Measurements from ENCODE around the gene C12orf76.

C12orf76 gene

DNA sequence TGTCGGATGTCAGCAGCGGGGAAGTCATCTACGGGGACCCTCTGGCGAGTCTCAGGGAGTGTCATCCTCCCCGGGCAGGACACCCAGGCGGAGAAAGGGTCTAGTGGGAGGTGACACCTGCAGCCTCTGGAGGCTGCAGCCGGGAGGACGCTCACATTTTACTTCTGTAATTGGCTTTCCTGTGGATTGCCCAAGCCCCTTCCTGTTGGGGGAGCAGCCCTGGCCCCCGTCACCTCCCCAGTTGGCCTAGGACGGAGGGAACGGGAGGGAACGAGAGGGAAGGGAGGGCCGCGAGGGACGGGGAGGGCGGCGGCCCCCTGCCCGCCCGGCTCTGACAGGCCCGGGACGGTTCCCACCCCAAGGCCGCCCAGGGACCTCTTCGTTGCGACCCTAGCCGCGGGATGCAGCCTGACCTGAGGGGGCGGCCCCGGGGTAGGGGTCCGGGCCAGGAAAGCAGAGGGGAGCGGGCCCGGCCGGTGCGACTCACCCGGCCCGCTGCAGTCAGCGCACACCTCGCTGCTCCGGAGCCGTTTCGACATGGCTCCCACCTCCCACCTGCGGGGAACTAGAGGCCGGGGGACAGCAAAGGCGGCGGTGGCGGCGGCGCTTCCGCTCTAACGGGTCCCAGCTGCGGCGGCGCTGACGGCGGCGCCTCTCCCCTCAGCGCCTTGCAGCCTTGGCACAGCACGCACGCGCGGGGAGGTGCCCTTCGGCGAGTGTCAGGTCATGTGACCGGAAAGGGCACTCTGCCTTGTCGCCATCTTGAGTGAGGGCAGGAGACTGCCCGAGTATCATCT, 52.4 kb downstream of the C12orf76 start, which contains the start of gene GIT2:
Gene GIT2, minus strand, starts transcription at position 683 of the 797 bp plus-strand sequence. Its CDS starts 144 bp downstream, at position 539.
- peak; percentile 92 for DNase-seq (ENCODE audit: low read depth)

DNA sequence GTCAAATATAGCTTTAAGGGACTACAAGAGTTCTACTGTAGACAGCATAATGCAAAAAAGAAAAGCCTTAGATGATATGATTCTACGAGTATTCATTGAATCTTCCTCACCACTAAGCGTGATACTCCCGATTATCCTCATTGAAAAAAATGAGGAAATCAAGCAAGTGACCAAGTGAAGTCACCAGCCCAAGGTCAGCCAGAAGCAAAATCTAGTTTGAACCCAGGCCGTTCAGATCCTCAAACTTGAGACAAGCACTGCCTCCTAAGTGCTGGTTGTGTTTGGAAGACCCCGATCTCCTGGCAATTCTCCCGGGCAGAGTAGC, 53.0 kb downstream of the C12orf76 start:
- no peak for DNase-seq (ENCODE audit: low read depth)

DNA sequence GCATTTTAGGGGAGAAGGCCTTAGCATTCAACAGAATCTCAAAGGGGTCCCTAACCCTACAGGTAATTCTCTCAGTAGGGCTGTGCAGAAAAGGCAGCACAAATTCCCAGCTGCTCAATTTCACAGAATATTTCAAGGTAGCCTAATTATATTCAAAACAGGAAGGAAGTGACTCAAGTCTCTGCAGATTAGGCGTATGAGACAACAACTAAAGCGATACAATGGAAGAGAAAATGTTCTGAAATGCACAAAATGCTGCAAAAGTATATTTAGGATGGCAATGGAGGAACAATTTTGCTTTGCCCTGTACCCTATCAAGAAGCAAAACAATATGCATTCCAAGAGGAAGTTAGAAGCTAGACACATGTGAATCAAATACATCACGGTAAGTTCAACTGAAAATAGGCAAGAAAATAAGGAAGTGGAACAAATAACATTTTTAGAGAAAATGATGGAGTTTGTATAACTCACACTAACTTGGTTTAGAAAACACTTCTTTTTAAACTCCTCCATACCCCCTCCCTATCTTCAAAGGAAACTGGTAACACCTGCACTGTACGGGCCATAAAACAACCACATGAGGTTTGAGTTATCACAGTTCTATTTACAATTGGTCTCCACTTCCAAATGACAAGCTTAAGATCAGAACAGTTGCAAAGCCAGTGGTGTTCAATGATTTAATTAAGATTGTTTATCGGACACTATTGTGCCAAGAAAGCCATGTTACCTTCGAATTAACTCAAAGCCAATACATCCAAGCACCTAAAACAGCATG, 53.7 kb downstream of the C12orf76 start:
- no peak for DNase-seq (ENCODE audit: low read depth)

DNA sequence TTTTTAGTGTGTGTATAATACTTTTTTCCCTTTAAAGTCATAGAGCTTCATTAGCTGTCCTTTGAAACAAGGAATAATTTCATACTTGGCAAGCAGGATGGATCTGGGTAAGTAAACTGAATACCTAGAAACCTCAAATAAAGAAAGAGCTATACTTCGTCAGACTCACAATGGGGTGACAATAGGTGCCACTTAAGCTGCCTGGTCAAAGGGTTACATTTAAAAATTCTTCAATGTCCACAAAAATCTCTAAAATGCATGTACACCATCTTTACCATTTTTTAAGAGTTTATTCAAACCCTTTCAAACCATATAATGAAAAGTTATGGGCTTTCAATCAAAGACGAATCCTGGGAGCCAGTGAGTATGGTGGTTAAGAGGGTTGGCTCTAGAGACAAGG, 55.2 kb downstream of the C12orf76 start:
- DNase-seq (ENCODE audit: low read depth): no peak

DNA sequence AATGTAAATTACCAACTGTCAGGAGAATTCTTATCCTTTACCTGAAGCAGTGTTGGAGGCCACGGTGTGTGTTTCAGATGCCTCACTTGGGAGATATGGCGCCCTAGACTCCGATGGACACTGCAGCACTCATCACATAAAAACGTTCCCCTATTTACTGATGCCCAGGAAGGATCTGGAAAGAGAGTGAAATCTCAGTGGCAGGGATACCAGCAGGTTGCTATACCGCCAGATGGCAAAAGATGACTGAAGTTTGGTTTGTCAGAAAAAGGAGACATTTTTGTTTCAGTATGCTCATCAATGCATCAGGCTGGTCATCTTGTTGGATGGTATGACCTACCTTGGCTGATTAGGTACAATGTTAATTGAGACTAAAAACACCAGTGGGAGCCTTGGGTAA, 56.7 kb downstream of the C12orf76 start:
- DNase-seq (ENCODE audit: low read depth): no peak
